NCI-H748 treated with DMSO at 0.1 percent for 48 hours (cell line): ENCODE data around the gene FOXO3.

Experiments used
- DNase-seq: peaks from one replicate; lab custom pipeline; 2025; lab: John Stamatoyannopoulos, UW

FOXO3 gene

GRCh38 chr6:108686896-108687295, 126.2 kb downstream of the FOXO3 start:
- no peak for DNase-seq

DNA sequence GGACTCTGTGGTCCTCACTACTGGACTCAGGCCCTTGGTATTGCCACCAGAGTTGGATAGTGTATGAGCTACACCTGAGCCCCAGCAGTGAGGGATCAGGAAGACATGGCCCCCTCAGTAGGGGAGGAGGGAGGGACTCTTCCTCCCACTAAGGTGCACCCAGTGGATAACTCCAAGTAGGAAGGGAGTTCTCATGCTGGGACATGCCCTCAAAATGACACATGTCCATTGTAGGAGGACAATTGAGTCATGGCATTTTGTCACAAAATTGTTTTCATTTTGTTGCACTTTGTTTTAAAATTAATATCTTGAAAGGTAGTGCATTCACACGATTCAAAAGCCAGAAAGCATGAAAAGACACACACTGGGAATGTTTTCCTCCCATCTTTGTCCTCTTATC, 127.2 kb downstream of the FOXO3 start:
- DNase-seq = no peak

DNA sequence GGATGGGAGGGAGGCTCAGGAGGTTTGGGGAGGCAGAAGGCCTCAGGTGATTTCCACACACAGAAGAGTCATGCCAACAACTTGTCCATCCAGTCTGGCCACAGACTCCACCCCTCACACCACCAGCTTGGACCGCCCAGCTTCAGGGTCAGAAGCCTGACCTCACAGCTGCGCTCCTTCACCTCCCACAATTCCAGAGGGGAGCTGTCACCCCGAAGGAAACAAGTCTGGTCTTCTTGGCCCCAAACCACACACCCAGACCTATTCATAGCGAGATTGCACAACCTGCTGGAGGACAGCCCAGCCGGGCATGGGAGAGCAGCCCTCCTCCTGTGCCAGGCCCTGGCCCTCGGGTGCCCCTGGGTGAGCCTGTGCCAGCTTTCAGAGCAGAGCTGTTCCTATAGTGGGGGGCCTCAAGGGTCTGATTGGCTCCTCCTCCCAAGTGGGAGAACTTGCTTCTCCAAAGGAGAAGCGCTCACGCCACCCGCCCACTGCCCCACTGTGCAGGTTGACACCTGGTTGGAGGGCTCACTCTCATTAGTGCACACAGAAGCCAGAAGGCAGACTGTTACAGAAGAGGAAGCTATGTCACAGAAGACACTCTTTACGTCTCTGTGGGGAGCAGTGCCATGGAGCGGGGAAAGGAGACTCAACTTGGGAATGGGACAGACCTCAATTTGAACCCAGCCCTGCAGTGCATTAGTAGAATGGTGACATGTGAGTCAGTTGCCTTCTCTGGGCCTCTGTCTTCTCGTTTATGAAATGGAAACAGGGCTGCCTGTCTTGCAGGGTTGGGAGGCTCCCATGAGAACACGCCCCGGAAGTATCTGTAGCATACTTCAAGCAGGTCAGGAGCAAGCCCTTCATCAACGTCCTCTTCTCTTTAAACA, 128.8 kb downstream of the FOXO3 start:
- DNase-seq = no peak

GRCh38 chr6:108690326-108691049, 129.8 kb downstream of the FOXO3 start:
- DNase-seq = no peak

DNA sequence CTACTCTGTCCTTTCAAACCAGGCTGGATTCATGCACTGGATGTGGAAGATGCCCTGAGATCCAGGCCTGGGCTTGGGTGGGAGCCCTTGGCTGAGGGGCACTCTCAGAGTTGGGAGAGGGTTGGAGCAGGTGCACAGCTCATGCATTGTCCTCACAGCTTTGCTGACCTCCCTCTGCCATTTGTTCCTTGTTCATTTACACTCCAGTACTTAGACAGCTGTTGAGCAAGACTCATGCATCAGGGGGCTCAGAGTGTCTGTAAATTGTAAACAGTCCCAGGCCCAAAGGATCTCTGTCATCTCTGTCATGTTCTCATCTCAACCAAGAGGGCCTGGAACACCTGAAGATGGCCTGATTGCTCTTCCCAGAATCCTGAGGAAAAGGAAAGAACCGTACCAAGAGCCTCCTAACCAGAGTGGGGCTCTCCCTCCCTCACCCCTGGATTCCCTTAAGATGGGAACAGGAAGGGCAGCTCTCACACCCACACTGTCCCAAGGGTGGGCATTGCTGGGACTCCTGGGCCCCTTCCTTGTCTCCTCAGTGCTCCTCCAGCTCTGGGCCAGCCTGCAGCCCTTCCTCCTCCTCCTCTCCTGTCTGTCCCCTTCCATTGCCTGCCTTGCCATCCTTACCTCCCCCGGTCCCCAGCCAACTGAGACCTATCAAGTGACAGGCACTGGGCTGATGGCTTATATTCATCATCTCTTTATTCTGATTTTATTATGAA, 132.9 kb downstream of the FOXO3 start:
- DNase-seq = no peak

GRCh38 chr6:108694816-108695215, 134.1 kb downstream of the FOXO3 start:
- no peak for DNase-seq

GRCh38 chr6:108697561-108698161, 136.9 kb downstream of the FOXO3 start:
- no peak for DNase-seq

- DNase-seq = no peak
Measured at GRCh38 chr6:108698593-108699289, 138.0 kb downstream of the FOXO3 start.

- peak; percentile 45 for DNase-seq
Measured at GRCh38 chr6:108699290-108700041, 138.7 kb downstream of the FOXO3 start.

- DNase-seq = no peak
Measured at GRCh38 chr6:108702106-108702851, 141.6 kb downstream of the FOXO3 start.

GRCh38 chr6:108706649-108707048, 145.9 kb downstream of the FOXO3 start:
- no peak for DNase-seq

GRCh38 chr6:108707328-108707976, 146.7 kb downstream of the FOXO3 start:
- peak; percentile 6 for DNase-seq

DNA sequence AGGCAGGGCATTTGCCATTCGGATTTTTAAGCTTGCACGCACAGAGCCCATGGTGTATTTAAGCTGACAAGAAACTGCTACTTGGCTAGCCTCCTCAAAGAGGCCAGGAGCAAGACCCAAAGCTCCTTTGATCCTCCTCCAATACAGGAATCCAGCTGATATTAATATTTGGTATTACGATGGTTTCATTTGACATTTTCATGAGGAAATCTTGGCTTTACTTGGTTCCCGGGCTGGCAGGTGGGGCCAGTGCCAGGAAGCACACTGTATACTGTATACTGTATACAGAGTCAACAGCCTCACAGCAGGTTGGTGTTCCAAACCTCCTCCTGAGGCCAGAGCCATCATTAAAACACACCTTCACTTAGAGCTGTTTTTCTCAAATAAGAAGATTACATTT, 149.3 kb downstream of the FOXO3 start:
- no peak for DNase-seq

- no peak for DNase-seq
Measured at GRCh38 chr6:108710551-108710950, 149.8 kb downstream of the FOXO3 start.

DNA sequence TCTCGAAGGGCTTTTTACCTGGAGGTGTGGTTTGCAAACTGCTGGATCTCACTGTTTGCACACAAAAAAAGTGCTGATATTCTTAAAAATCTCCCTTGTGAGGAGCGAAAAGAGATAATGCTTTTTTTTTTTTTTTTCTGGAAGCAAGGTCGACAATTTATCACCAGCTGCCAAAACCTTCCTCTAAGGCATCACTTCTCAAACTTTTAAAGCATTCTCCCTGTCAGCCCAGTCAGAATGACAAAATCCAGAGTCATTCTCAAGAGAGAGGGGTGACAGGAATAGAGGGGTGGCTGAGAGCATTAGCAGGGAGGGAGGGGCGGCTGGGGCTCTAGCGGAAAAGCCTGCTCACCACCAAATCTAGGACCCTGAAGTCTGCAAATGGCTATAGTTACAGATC, 150.4 kb downstream of the FOXO3 start:
- DNase-seq = no peak

DNA sequence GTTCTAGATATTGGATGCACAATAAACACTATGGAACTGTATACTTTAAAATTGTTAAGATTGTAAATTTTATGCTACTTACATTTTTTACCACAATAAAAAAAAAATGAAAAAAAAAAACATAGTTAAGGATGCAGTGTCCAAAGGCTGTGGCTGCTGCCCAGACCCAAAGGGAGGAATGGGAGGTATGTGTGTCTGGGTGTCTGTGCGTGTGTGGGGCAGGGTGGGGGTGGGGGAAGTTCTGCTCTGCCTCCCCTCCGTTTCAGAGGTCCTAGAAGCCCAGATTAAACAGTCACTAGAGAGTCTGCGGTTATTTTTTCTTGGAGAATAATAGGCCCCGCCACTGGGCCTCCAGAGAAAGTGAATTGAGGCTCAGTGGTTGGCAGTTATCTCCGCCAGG, 151.1 kb downstream of the FOXO3 start:
- no peak for DNase-seq

DNA sequence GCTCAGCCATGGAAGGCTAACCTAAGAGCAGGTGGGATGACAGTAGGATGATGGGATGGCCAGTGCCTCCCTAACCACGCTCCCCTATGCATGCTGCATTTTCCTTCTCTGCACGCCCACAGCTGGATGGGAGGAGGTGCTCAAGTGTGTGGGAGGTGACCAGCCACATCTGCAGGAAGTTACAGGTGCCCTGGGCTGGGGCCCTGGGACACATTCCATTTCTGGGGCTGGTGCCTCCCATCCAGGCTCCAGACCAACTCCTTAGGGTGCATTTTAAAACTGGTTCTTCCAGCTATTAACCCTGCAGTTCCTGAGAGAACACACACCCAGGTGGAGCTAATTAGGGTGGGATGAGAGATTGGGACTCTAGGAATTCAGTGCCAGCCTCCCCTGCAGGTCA, 152.2 kb downstream of the FOXO3 start:
- DNase-seq = no peak

DNA sequence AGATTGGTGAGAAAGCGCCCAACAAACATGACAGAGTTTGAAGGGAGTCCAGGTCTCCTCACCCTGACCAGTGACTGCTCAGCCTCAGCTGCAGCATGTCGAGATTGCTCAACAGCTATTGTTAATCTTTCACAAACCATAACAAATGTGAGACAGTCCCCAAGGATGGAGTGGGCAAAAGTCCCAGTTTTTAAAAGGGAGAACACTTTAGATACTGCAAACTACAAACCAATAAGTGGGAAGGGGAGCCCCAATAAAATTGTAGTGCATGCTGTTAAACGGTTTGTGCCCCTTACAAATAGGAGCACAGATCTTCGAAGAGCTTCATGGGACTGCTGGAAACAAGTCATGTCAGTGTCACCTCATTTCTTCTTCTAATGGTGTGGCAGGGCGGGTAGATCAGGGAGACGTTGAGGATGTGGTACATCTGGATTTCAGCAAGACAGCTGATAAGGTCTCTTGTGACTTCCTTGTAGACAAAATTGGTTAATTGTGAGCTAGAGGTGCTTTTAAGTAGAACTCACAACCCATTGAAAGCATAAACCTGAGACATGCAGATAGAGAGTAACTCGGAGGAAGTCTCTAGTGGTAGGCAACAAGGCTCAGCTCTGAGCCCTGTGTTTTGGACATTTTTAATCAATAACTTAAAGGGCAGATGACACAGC, 153.5 kb downstream of the FOXO3 start:
- DNase-seq = no peak

DNA sequence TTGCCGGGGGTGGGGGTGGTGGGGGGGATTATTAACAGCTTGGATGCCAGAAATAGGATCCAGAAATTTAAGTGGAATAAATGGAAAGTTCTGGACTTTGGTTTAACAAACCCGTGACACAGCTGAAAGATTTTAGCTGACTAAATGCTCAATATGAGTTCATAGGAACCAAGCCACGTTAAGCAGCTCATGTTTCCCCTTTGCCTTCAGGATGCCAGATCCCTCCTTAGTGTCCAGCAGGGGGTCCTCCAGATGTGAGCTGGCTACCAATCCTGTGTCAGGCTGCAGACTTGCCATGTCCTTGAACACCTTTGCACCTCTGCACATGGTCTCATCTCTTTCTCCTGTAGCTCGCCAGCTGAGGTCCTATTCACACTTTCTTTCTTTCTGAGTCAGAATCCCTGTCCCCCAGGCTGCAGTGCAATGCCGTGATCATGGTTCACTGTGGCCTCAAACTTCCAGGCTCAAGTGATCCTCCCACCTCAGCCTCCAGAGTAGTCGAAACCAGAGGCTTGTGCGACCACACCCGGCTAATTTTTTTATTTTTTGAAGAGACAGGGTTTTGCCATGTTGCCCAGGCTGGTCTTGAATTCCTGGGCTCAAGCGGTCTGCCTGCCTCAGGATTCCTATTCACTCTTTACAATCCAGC, 154.2 kb downstream of the FOXO3 start:
- no peak for DNase-seq
